AG08396 (cell line): Measurements from ENCODE around the gene ADGRD2.

ENCODE experiments used
- DNase-seq: peaks from one replicate; pipeline ENCODE4 v3.0.0; 2012; ENCODE audit warnings: low spot score, mixed read lengths

The ADGRD2 gene

DNA sequence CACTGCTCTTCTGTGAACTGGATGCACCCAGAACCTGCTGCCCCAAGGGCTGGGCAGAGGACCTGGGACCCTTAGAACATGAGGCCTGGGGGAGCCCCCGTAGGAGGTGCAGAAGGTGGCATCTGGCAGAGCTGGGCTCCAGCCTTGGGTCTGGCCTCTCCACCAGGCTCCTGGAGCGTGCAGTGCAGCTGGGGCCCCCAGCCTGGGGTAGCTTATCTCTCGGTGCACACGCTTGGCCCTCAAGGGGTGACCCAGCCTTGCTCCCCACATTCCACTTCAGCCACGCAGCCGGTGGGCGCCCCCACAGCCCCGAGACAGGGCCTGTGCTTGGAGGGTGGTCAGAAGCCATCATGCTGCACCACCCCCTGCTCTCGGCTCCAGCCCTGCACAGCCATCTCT lies 62.6 kb downstream of the ADGRD2 start:
- no peak for DNase-seq

DNA sequence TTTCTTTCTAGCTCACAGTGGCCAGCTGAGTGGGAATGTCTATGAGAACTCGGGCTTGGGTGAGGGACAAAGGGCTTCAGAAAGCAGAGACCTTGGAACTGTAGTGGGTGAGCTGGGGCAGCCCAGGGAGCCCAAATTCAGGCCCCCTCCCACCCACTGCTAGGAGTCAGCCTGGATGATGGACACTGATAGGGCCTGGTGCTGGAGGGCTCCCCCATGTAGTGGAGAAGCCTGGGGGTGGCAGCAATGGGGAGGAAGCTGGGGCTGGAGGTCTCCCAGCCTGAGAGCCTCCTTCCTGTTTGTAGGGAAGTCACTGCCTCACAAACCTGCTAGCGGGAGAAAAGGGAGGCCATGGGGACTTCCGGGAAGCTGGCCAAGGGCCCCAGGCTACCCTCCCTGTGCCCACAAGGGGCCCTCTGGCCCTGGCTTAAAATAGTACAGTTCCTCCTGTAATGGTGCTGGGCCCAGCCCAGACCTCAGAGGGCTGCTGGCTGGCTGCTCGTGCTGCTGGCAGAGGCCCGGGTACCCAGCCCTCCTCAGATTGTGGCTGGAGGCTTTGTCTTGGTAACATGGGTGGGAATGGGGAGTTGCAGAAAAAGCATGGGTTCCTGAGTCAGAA lies 63.2 kb downstream of the ADGRD2 start:
- no peak for DNase-seq

DNA sequence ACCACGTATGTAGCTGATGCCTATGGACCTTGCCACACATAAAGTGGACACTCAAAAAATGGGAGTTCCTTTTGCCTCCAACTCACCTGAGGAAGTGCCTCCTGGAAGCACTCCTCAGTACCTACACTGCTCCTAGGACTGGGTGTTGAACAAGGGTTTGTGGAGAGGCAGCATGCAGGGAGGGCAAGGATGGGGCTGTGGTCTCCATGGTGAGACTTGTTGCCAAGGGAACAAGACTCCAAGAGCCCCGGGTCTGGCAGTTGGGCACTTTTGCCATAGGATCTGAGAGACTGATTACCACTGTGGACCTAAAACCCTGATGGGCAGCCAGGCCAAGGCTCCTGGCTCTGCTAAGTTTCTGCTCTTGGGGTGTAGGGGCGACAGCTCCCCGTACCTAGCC lies 63.9 kb downstream of the ADGRD2 start:
- DNase-seq: no peak

DNA sequence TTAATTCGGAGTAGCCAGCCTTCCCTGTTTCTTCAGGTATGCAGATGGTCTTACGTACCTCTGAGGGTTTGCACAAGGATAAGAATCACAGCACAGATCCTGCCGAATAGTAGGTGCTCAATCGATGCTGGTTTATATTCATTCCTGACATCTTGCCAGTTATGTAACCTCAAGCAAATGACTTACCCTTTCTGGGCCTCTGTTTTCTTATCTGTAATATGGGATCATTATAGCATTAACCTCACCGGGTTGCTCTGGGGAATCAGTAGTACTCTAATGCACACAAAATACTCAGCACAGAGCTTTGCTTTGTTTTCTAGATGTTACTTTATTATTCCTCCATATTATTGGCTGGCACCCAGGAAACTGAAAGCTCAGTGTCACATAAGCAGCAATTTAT lies 64.6 kb downstream of the ADGRD2 start:
- no peak for DNase-seq

DNA sequence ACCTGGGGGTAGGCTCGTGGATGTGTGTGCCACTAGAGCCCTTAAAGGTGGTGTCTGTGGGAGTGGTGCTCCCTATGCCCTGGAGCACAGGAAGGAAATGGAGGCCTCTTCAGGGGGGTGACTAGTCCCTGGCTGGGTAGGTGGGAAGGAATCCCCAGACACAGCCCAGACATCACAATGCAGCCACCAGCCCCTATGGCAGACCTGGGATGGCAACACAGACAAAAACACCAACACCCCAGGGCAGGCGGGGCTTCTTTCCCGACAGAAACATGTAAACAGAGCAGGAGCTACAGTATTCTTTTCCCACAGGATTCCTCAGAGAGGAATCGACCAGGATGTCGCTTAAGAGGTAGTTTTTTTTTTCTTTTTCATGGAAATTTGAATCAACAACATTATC lies 67.3 kb downstream of the ADGRD2 start:
- no peak for DNase-seq

DNA sequence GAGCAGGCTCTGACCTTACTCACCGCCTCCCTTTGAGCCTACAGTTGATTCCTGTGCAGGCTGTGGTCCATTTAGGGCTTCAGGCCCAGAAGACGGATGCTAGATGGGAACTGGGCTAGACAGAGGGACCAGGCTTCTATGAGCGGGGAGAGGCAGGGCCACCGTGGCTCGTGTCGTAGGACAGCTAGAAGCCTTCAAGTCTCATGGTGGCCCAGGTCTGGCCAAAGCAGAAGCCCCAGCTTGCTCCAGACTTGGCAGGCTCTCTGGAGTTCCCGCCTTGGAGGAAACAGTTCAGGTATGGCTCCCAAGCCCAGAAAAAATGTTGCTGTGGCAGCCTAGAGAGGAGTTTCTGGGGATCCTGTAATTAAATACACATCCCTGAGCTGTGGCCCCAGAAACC lies 67.9 kb downstream of the ADGRD2 start:
- DNase-seq: no peak

DNA sequence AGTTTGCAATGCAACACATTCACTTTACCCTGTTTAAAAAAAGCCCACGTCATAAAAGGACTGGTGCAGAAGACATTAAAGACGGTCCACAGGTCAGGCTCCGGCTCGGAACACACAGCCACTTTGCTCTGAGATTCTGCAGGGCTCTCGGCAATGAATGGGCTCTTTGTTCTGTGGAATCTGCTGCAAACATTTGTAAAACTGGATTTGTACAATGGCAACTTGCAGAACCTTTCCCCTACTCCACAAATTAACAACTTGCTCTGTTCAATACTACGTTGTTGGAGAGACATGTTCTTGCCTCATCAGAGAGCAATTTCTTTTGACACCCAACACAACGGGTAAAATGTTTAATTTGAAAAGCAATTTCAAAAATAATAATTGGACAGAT lies 70.0 kb downstream of the ADGRD2 start:
- DNase-seq: no peak

DNA sequence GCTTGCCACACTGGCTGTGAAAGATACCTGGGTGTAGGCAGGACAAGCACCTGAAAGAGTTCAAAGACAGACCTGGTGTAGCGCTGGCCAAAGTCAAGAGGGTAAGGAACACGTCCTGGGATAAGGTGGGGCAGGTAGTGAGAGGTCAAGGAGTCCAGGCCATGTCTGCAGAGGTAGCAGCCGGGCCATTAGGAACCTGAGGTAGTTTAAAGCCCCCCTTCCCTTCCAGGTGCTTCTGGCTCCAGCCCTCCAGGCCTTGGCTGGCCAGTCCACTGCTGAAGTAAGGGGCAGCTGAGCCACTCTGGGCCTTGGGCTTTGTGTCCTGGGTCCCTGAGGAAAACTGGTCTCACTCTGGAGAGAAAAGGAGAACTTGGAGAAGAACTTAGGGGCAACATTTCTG lies 70.9 kb downstream of the ADGRD2 start:
- DNase-seq: no peak

DNA sequence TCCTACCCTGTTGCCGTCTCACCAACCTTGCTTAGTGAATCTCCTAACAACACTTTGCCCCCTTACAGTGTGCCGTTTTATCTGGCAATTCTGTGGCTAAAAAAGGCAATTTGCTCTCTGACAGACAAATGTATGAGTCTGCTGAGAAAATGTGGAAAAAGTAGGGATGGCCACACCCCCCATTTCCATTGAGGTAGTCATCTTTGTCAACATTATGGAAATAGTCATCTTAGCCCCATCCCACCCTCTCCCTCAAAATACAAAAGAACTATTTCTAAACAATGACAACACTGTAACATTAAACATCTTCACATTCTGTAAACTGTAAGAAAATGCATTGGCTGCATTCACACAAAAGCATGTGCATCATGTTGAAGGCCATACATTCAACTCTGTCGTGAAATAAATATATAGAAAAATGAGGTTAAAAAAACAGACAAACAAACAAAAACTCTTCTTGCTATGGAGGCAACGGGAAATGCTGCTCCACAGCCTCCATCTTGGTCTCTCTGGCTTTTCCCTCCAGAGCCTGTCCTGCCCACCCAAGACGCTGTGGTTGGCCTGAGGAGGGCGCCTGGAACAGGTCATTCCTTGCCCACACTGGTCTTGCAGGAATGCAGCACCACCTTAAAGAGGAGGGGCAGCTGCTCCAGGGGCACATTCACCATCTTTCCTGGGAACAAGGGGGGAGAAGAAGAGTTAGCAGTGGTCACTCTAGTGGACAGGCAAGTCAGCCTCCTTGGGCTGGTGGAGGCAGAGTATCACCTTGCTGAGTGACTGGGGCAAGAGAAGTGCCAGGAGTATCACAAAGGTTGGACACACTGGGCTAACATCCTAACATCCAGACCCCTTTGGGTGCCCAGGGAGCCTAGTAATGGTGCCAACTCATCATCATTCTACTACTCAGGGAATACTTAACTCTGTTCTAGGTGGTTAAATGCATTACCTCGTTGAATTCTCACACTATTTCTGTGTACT lies 72.2 kb downstream of the ADGRD2 start:
- DNase-seq: no peak

DNA sequence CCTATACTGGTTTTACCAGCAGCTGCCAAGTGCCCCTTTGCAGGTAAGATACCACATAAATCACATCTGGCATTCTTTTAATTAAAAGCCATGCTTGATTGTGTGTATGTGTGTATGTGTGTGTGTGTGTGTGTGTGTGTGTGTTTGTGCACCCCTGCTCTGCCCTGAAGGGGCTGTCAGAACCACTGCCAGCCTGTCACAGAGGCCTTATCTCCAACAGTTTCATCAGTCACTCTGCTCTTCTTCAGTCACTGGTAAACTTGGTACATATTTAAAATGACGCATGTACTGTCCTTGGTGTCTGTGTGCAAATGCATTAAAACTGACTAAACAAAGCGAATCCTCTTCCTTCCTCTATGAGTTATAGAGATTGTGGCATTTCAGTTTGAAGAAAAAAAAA lies 75.9 kb downstream of the ADGRD2 start:
- DNase-seq: no peak

DNA sequence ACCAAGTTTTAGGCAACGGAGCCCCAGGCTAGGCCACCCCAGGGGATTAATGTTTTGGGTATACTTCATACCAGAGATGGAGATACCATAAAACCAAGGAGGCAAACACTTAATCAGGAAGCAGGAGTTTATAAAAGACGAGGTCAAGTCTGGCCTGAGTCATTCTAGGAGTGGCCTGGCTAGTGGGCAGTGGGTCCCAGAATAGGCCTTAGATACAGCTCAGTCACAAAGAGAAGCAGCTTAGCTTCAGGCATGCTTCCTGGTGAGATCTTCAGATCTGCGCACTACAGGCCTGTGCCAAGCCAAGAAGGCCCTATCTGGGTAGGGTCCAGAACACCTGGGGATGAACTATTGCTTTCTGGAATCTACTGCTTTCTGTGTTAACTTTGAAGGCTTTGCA lies 77.5 kb downstream of the ADGRD2 start:
- peak; percentile 51 for DNase-seq
